BLaER1 treated with 17β-estradiol and CSF1 and Interleukin-3, amounts not matched to agents 10 nM and 100 nM (cell line): ENCODE results near the gene LDHD.

Experiments
- H3K27ac ChIP-seq, 11 experiments: shearing (Covaris generic); formaldehyde crosslinking; 2 replicates each; pipeline ENCODE4 v1.8.1; 2022
- H3K27me3 ChIP-seq, 11 experiments: shearing (Covaris generic); formaldehyde crosslinking; 2 replicates each; pipeline ENCODE4 v1.8.1; 2022
- H3K36me3 ChIP-seq, 11 experiments: shearing (Covaris generic); formaldehyde crosslinking; 2 replicates each; pipeline ENCODE4 v1.8.1; 2022
- H3K4me1 ChIP-seq, 10 experiments: shearing (Covaris generic); formaldehyde crosslinking; 2 replicates each; pipeline ENCODE4 v1.8.1; 2022
- H3K4me2 ChIP-seq, 11 experiments: shearing (Covaris generic); formaldehyde crosslinking; 2 replicates each; pipeline ENCODE4 v1.8.1; 2022
- H3K4me3 ChIP-seq, 10 experiments: shearing (Covaris generic); formaldehyde crosslinking; 2 replicates each; pipeline ENCODE4 v1.8.1; 2022
- H3K9ac ChIP-seq, 11 experiments: shearing (Covaris generic); formaldehyde crosslinking; 2 replicates each; pipeline ENCODE4 v1.8.1; 2022
- H3K9me3 ChIP-seq, 11 experiments: shearing (Covaris generic); formaldehyde crosslinking; replicated peaks in 1 of 11; 2 replicates each; pipeline ENCODE4 v1.8.1; 2022
- H4K20me1 ChIP-seq, 11 experiments: shearing (Covaris generic); formaldehyde crosslinking; 2 replicates each; pipeline ENCODE4 v1.8.1; 2022
- Cebpa-rat ChIP-seq, 11 experiments: shearing (Covaris generic); IDR thresholded peaks; 2 replicates each; pipeline ENCODE4 v1.8.1; 2022

LDHD gene

GRCh38 chr16:75064403-75065148 lies 52.0 kb downstream of the LDHD start:
- Histone ChIP-seq H3K36me3 (peaks cover 0 to 16% (median 0%) of the 10 kb centered on the region in 11 experiments; a peak in 4 of 22 replicates), H3K9me3 (peaks cover 0 to 8% (median 0%) of the 10 kb centered on the region in 11 experiments; a peak in 2 of 22 replicates), H3K27me3 (no peaks in the 10 kb centered on the region), H3K9ac (peak overlapping the region in 10 of 11 experiments; percentile 9 to 60 (median 50); a peak in 16 of 22 replicates), H3K4me2 (peak overlapping the region; percentile 73 to 95 (median 83)), H3K27ac (peak overlapping the region in 9 of 11 experiments; percentile 15 to 74 (median 58); a peak in 16 of 22 replicates), H4K20me1 (peaks cover 35 to 100% (median 88%) of the 10 kb centered on the region in 11 experiments; a peak in 21 of 22 replicates), H3K4me1 (peaks cover 68 to 100% (median 97%) of the 10 kb centered on the region in 10 experiments), H3K4me3 (peak overlapping the region in 6 of 10 experiments; percentile 1 to 37 (median 13); a peak in 3 of 20 replicates)
- no peak for TF ChIP-seq Cebpa-rat (IDR thresholded peaks at IDR 0.05)

- Histone ChIP-seq H3K36me3 (peaks cover 0 to 21% (median 0%) of the 10 kb centered on the region in 11 experiments; a peak in 5 of 22 replicates), H3K4me2 (peak overlapping the region; percentile 73 to 95 (median 83)), H3K27ac (peak overlapping the region in 9 of 11 experiments; percentile 15 to 74 (median 58); a peak in 14 of 22 replicates), H3K9ac (peak overlapping the region in 9 of 11 experiments; percentile 9 to 60 (median 50); a peak in 13 of 22 replicates), H3K4me3 (peak overlapping the region in 3 of 10 experiments; percentile 1 to 33 (median 12); a peak in 1 of 20 replicates), H4K20me1 (peaks cover 38 to 100% (median 95%) of the 10 kb centered on the region in 11 experiments; a peak in 21 of 22 replicates), H3K9me3 (peaks cover 0 to 4% (median 0%) of the 10 kb centered on the region in 11 experiments; a peak in 1 of 22 replicates), H3K27me3 (no peaks in the 10 kb centered on the region), H3K4me1 (peaks cover 71 to 100% (median 96%) of the 10 kb centered on the region in 10 experiments)
- TF ChIP-seq Cebpa-rat (IDR thresholded peaks at IDR 0.05): no peak
Observed at GRCh38 chr16:75063549-75064088, 53.0 kb downstream of the LDHD start.

- TF ChIP-seq Cebpa-rat (IDR thresholded peaks at IDR 0.05): no peak
- H3K36me3 ChIP-seq: peaks cover 0 to 28% (median 0%) of the 10 kb centered on the region in 11 experiments; a peak in 4 of 22 replicates
- peak overlapping the region in 9 of 11 experiments; percentile 16 to 74 (median 50); a peak in 15 of 22 replicates for H3K27ac ChIP-seq
- H3K4me2 ChIP-seq: peak overlapping the region in 10 of 11 experiments; percentile 73 to 95 (median 84); a peak in 21 of 22 replicates
- H4K20me1 ChIP-seq: peaks cover 45 to 100% (median 95%) of the 10 kb centered on the region in 11 experiments; a peak in 21 of 22 replicates
- H3K9me3 ChIP-seq: peaks cover 0 to 4% (median 0%) of the 10 kb centered on the region in 11 experiments; a peak in 1 of 22 replicates
- H3K27me3 ChIP-seq: no peaks in the 10 kb centered on the region
- peaks cover 73 to 100% (median 96%) of the 10 kb centered on the region in 10 experiments for H3K4me1 ChIP-seq
- no peak overlapping the region for H3K4me3 ChIP-seq
- H3K9ac ChIP-seq: peak overlapping the region in 8 of 11 experiments; percentile 10 to 60 (median 49); a peak in 12 of 22 replicates
Observed at GRCh38 chr16:75062976-75063346, 53.6 kb downstream of the LDHD start.

GRCh38 chr16:75062135-75062975 lies 54.2 kb downstream of the LDHD start:
- Histone ChIP-seq H3K27ac (peak overlapping the region in 9 of 11 experiments; percentile 16 to 74 (median 50); a peak in 16 of 22 replicates), H4K20me1 (peaks cover 46 to 100% (median 95%) of the 10 kb centered on the region in 11 experiments; a peak in 21 of 22 replicates), H3K4me2 (peak overlapping the region; percentile 71 to 95 (median 83); a peak in 21 of 22 replicates), H3K9me3 (peaks cover 0 to 4% (median 0%) of the 10 kb centered on the region in 11 experiments; a peak in 2 of 22 replicates), H3K4me3 (no peak overlapping the region), H3K9ac (peak overlapping the region in 7 of 11 experiments; percentile 0 to 60 (median 48); a peak in 10 of 22 replicates), H3K27me3 (no peaks in the 10 kb centered on the region), H3K36me3 (peaks cover 0 to 34% (median under 1%) of the 10 kb centered on the region in 11 experiments; a peak in 5 of 22 replicates), H3K4me1 (peaks cover 73 to 100% (median 96%) of the 10 kb centered on the region in 10 experiments)
- no peak for TF ChIP-seq Cebpa-rat (IDR thresholded peaks at IDR 0.05)
